GM18858 (cell line): ENCODE measurements around the gene RGS3.

Experiments
- ATAC-seq: cut with Tn5 transposase; IDR thresholded peaks from one replicate; pipeline ENCODE4 v1.9.1; 2021; ENCODE audit not compliant: unreplicated experiment

RGS3 gene

GRCh38 chr9:113582698-113583200, 119.2 kb downstream of the RGS3 start:
- ATAC-seq = no peak

- ATAC-seq = no peak
Observed at GRCh38 chr9:113583511-113584427, 120.2 kb downstream of the RGS3 start.

- ATAC-seq = no peak
Observed at GRCh38 chr9:113584428-113585084, 121.0 kb downstream of the RGS3 start.

GRCh38 chr9:113585085-113585442, 121.5 kb downstream of the RGS3 start:
- no peak for ATAC-seq

GRCh38 chr9:113585555-113585954, 122.0 kb downstream of the RGS3 start:
- no peak for ATAC-seq

GRCh38 chr9:113587471-113588031, 124.0 kb downstream of the RGS3 start:
- ATAC-seq = no peak

- ATAC-seq = no peak
Observed at GRCh38 chr9:113588242-113588810, 124.8 kb downstream of the RGS3 start.

GRCh38 chr9:113588936-113589335, 125.4 kb downstream of the RGS3 start:
- no peak for ATAC-seq

GRCh38 chr9:113589407-113589806, 125.9 kb downstream of the RGS3 start:
- no peak for ATAC-seq

- ATAC-seq = no peak
Observed at GRCh38 chr9:113589890-113590289, 126.4 kb downstream of the RGS3 start.

GRCh38 chr9:113590389-113590788, 126.9 kb downstream of the RGS3 start:
- ATAC-seq = no peak

- peak; percentile 41 for ATAC-seq
Observed at GRCh38 chr9:113590991-113591898, 127.7 kb downstream of the RGS3 start.

GRCh38 chr9:113591899-113592625, 128.5 kb downstream of the RGS3 start:
- ATAC-seq = no peak

GRCh38 chr9:113592876-113593575, 129.5 kb downstream of the RGS3 start:
- ATAC-seq = no peak

- peak; percentile 38 for ATAC-seq
Observed at GRCh38 chr9:113593682-113594281, 130.3 kb downstream of the RGS3 start.

- no peak for ATAC-seq
Observed at GRCh38 chr9:113594484-113595299, 131.2 kb downstream of the RGS3 start.

GRCh38 chr9:113596616-113597320, 133.2 kb downstream of the RGS3 start:
- no peak for ATAC-seq
